ENCODE data around the gene ABI3BP.

DNA sequence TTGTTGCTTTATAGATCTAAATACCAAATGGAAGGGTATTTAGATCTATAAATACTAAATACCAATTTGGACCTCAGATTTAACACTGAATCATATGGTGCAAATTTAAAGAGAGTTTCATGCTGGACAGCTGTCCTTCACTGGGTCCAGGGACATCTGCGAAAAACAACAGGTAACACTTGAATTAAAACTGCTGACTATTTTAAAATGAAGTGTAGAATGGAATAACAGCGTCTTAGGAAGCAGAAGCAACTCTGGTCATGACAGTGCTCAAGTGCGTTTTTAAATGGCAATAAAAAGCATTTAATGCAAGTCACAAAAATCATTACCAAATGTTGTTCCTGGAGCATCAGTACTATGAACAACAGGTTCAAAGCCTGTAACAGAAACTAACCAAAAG lies 177.6 kb downstream of the ABI3BP start:
- TF ChIP-seq, protein P1, sequence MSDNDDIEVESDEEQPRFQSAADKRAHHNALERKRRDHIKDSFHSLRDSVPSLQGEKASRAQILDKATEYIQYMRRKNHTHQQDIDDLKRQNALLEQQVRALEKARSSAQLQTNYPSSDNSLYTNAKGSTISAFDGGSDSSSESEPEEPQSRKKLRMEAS (IDR thresholded peaks at IDR 0.05; ENCODE audit: low read depth, low read length): no peak
- no peak for TF ChIP-seq JUNB (IDR thresholded peaks at IDR 0.05)
